Measurements from ENCODE around the gene MAPK14. TPM values are rescaled to one million over a fixed set of nuclear protein-coding genes. Genes with fewer than 3 reads are reported as not detected.

MAPK14 gene
- total and polyA plus RNA-seq, 8 donors: 52.9 to 84.1 (median 68.3) TPM

DNA sequence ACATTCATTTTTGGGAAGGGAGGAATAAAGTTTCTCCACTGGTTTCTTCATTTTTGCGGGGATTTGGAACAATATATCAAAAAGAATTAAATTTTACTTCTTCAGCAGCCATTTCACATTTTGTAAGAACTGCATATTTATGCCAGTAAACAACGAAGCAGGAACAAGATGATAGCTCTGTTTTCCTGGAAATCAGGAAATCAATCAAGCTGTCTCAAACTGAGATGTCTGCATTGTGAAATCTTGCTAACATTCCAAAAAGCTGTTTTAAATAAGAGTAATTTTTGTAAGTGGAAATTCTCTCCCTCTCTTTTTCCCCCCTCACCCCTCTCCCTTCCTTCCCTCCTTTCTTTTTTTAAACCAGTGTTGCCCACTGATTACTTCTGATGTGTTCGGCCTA, 122.7 kb downstream of the MAPK14 start:
- no peaks in the 10 kb centered on the region for H3K36me3 ChIP-seq
- H3K9me3 ChIP-seq: peaks cover 0 to 4% of the 10 kb centered on the region in 2 donors
- no peaks in the 10 kb centered on the region for H3K27me3 ChIP-seq
- peak in 2 of 4 donors; percentile 30 to 60 for DNase-seq
- H3K4me1 ChIP-seq: peaks cover 10 to 26% of the 10 kb centered on the region in 2 donors
- intact Hi-C loops (cut with DNase I): no loop called here
- no peak for ATAC-seq
- H3K4me3 ChIP-seq: no peak overlapping the region
- TF ChIP-seq, protein P1, sequence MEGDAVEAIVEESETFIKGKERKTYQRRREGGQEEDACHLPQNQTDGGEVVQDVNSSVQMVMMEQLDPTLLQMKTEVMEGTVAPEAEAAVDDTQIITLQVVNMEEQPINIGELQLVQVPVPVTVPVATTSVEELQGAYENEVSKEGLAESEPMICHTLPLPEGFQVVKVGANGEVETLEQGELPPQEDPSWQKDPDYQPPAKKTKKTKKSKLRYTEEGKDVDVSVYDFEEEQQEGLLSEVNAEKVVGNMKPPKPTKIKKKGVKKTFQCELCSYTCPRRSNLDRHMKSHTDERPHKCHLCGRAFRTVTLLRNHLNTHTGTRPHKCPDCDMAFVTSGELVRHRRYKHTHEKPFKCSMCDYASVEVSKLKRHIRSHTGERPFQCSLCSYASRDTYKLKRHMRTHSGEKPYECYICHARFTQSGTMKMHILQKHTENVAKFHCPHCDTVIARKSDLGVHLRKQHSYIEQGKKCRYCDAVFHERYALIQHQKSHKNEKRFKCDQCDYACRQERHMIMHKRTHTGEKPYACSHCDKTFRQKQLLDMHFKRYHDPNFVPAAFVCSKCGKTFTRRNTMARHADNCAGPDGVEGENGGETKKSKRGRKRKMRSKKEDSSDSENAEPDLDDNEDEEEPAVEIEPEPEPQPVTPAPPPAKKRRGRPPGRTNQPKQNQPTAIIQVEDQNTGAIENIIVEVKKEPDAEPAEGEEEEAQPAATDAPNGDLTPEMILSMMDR (IDR thresholded peaks at IDR 0.05): no peak
- peak overlapping the region in 1 of 2 donors; percentile 7 for H3K27ac ChIP-seq

DNA sequence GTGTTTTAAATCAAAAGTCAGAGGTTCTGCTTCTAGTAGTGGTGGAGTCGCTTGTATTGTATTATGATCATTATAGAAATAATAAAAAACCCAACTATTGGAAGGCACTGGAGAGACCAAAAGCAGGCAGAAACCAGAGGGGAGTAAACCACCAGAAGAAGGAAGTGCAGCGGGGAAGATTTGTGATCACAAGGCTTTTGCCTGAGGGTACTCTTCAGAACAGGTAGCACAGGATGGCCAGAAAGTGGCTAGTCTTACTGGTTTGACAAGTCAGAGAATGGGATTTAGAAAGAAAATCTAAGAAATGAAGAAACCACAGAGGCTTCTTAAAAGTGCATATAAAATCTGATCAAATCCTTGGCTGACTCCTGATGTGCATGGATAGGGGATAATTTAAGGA, 126.7 kb downstream of the MAPK14 start:
- H3K36me3 ChIP-seq: no peaks in the 10 kb centered on the region
- DNase-seq (no peak), ATAC-seq (peak; percentile 70)
- TF ChIP-seq, protein P1 (IDR thresholded peaks at IDR 0.05): no peak
- H3K4me1 ChIP-seq: peaks cover 10 to 11% of the 10 kb centered on the region in 2 donors
- no peak overlapping the region for H3K27ac ChIP-seq
- no peak overlapping the region for H3K4me3 ChIP-seq
- peaks cover 0 to 14% of the 10 kb centered on the region in 2 donors for H3K9me3 ChIP-seq
- intact Hi-C loops (cut with DNase I): no loop called here
- no peaks in the 10 kb centered on the region for H3K27me3 ChIP-seq

DNA sequence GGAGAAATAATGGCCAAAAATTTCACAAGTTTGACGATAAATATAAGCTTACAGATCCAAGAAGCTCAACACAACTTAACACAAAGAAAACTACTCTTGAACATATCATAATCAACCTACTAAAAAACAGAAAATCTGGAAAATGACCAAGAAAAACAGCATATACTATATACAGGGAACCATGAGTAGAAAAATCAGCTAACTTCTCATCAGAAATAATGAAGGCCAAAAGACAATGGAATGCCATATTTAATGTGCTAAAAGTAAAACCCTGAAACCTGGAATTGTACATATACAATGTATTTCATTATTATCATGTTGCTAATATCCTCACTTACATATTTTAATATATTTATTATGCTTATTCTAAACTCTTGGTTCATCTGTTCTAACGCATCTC, 128.1 kb downstream of the MAPK14 start:
- Histone ChIP-seq H3K27ac (no peak overlapping the region), H3K9me3 (peaks cover 0 to 17% of the 10 kb centered on the region in 2 donors), H3K36me3 (no peaks in the 10 kb centered on the region), H3K4me1 (no peaks in the 10 kb centered on the region), H3K27me3 (no peaks in the 10 kb centered on the region), H3K4me3 (no peak overlapping the region)
- intact Hi-C loops (cut with DNase I): no loop called here
- ATAC-seq (no peak), DNase-seq (no peak)
- TF ChIP-seq, protein P1 (IDR thresholded peaks at IDR 0.05): no peak

DNA sequence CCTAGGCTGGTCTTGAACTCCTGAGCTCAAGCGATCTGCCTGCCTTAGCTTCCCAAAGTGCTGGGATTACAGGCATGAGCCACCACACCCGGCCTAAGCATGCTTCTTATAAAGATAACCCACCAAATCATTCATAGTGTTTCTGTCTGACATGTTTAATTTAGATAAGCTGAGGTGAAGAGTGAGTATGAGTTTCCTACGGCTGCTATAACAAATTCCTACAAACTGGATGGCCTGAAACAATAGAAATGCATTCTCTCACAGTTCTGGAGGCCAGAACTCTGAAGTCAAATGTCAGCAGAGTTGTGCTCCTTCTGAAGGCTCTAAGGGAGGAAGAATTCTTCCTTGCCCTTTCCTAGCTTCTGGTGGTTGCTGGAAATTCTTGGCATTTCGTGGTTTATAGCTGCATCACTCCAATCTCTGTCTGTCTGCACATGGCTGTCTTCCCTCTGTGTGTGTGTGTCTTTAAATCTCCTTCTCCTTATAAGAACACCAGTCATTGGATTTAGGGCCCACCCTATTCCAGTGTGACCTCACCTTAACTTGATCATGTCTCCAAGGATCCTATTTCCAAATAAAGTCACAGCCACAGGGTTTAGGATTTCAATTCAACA, 132.6 kb downstream of the MAPK14 start:
- DNase-seq (no peak), ATAC-seq (no peak)
- H3K4me1 ChIP-seq: no peaks in the 10 kb centered on the region
- intact Hi-C loops (cut with DNase I): no loop called here
- H3K27me3 ChIP-seq: no peaks in the 10 kb centered on the region
- TF ChIP-seq, protein P1 (IDR thresholded peaks at IDR 0.05): no peak
- peaks cover 0 to 13% of the 10 kb centered on the region in 2 donors for H3K9me3 ChIP-seq
- H3K27ac ChIP-seq: no peak overlapping the region
- no peaks in the 10 kb centered on the region for H3K36me3 ChIP-seq
- H3K4me3 ChIP-seq: no peak overlapping the region

Other genes starting within 250 kb of the MAPK14 start
- not detected for gene CLPSL1, start 246.8 kb upstream of the MAPK14 start, total RNA-seq
- not detected for gene CLPSL1, start 246.8 kb upstream of the MAPK14 start, polyA plus RNA-seq (ENCODE audit: insufficient read length in 6 of 6)
- gene CLPS, start 230.5 kb upstream of the MAPK14 start, total RNA-seq: not detected
- not detected for gene CLPS, start 230.5 kb upstream of the MAPK14 start, polyA plus RNA-seq (ENCODE audit: insufficient read length in 6 of 6)
- gene LHFPL5, start 222.5 kb upstream of the MAPK14 start, total RNA-seq: not detected
- gene LHFPL5, start 222.5 kb upstream of the MAPK14 start, polyA plus RNA-seq (ENCODE audit: insufficient read length in 6 of 6): not detected
- 10 to 100 TPM; 34.9 to 47.0 TPM for gene SRPK1, start 106.7 kb upstream of the MAPK14 start, total RNA-seq
- gene SRPK1, start 106.7 kb upstream of the MAPK14 start, polyA plus RNA-seq (ENCODE audit: insufficient read length in 6 of 6): 10 to 100 TPM; 34.1 to 41.6 (median 39.5) TPM
- gene SLC26A8, start 3.2 kb upstream of the MAPK14 start, total RNA-seq: 1 to 10 TPM in 1 of 2 donors, not detected in 1; 1.5 TPM
- under 1 TPM; 0.30 to 0.61 (median 0.53) TPM for gene SLC26A8, start 3.2 kb upstream of the MAPK14 start, polyA plus RNA-seq (ENCODE audit: insufficient read length in 6 of 6)
- gene MAPK13, start 102.7 kb downstream of the MAPK14 start, total RNA-seq: 10 to 100 TPM; 83.2 to 89.7 TPM
- gene MAPK13, start 102.7 kb downstream of the MAPK14 start, polyA plus RNA-seq (ENCODE audit: insufficient read length in 6 of 6): 10 to 100 TPM; 15.7 to 21.4 (median 17.2) TPM
- 10 to 100 TPM; 30.8 to 32.9 TPM for gene BRPF3, start 168.9 kb downstream of the MAPK14 start, total RNA-seq
- gene BRPF3, start 168.9 kb downstream of the MAPK14 start, polyA plus RNA-seq (ENCODE audit: insufficient read length in 6 of 6): 10 to 100 TPM; 41.2 to 50.6 (median 45.4) TPM
- gene PNPLA1, start 242.3 kb downstream of the MAPK14 start, total RNA-seq: 1 to 10 TPM in 1 of 2 donors, not detected in 1; 2.0 TPM
- under 1 TPM; 0.11 to 0.25 (median 0.15) TPM for gene PNPLA1, start 242.3 kb downstream of the MAPK14 start, polyA plus RNA-seq (ENCODE audit: insufficient read length in 6 of 6)